ENCODE measurements around the gene LEMD2.

- no peak for TF ChIP-seq TARDBP (IDR thresholded peaks at IDR 0.05)
- TF ChIP-seq PKNOX1 (IDR thresholded peaks at IDR 0.05), result no peak
- TF ChIP-seq HDGF (IDR thresholded peaks at IDR 0.05; ENCODE audit: borderline replicate concordance), result no peak
Observed at GRCh38 chr6:33771146-33772081, 17.5 kb downstream of the LEMD2 start.

Measured in HEK293T (cell line).